ENCODE data around the gene FBXO34.

DNA sequence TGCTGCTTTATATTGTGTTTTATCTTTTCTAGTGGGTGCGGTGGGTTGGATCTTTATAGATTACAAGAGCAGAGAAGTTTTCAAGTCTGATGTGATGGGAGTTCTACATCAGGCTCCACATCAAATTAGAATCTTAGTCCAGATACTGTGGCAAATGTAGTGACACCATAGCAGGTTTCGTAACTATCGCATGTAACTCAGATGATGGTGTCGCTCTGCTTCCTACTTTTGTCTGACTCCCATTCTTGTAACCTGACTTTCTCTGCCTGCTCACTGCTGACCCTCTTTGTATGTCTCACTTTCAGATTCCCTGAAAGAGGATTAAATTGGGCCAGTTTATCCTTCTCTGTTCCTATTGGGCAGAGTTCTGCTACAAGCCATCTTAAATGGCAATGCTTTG lies 22.8 kb upstream of the FBXO34 start:
- TF ChIP-seq, protein P1, sequence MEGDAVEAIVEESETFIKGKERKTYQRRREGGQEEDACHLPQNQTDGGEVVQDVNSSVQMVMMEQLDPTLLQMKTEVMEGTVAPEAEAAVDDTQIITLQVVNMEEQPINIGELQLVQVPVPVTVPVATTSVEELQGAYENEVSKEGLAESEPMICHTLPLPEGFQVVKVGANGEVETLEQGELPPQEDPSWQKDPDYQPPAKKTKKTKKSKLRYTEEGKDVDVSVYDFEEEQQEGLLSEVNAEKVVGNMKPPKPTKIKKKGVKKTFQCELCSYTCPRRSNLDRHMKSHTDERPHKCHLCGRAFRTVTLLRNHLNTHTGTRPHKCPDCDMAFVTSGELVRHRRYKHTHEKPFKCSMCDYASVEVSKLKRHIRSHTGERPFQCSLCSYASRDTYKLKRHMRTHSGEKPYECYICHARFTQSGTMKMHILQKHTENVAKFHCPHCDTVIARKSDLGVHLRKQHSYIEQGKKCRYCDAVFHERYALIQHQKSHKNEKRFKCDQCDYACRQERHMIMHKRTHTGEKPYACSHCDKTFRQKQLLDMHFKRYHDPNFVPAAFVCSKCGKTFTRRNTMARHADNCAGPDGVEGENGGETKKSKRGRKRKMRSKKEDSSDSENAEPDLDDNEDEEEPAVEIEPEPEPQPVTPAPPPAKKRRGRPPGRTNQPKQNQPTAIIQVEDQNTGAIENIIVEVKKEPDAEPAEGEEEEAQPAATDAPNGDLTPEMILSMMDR (IDR thresholded peaks at IDR 0.05), result no peak
- TF ChIP-seq POLR2A (IDR thresholded peaks at IDR 0.05), result no peak

Data from esophagus squamous epithelium (tissue), 4 donors.